GM18909 (cell line): ENCODE data around the gene WBP11.
"Not testable (repeated sequence)": the region's sequence is repeated elsewhere in the genome, so short reads cannot be mapped to it uniquely, and the experiment has no call there.

Source experiments
- ATAC-seq: cut with Tn5 transposase; IDR thresholded peaks from one replicate; pipeline ENCODE4 v1.9.1; 2021; ENCODE audit warnings: mild to moderate bottlenecking; ENCODE audit not compliant: unreplicated experiment, poor library complexity

The WBP11 gene

GRCh38 chr12:14774074-14774905 lies 29.0 kb downstream of the WBP11 start:
- ATAC-seq = peak; percentile 64

- ATAC-seq = peak; percentile 20
These were observed 29.6 kb downstream of the WBP11 start for GRCh38 chr12:14773685-14774073.

GRCh38 chr12:14772946-14773345 lies 30.3 kb downstream of the WBP11 start:
- no peak for ATAC-seq

- no peak for ATAC-seq
These were observed 31.6 kb downstream of the WBP11 start for GRCh38 chr12:14771651-14772137.

GRCh38 chr12:14770496-14771461 lies 32.5 kb downstream of the WBP11 start:
- peak; percentile 22 for ATAC-seq

GRCh38 chr12:14769969-14770495 lies 33.2 kb downstream of the WBP11 start:
- ATAC-seq = peak; percentile 40

GRCh38 chr12:14769466-14769968 lies 33.8 kb downstream of the WBP11 start:
- ATAC-seq = peak; percentile 3

GRCh38 chr12:14768823-14769405 lies 34.4 kb downstream of the WBP11 start:
- ATAC-seq = no peak

GRCh38 chr12:14767617-14768016 lies 35.7 kb downstream of the WBP11 start:
- ATAC-seq = no peak

GRCh38 chr12:14766649-14767215 lies 36.5 kb downstream of the WBP11 start:
- no peak for ATAC-seq

- ATAC-seq = not testable (repeated sequence)
These were observed 37.3 kb downstream of the WBP11 start for GRCh38 chr12:14766020-14766419.

GRCh38 chr12:14765398-14765797 lies 37.9 kb downstream of the WBP11 start:
- no peak for ATAC-seq

- ATAC-seq = not testable (repeated sequence)
These were observed 43.5 kb downstream of the WBP11 start for GRCh38 chr12:14759711-14760280.

- ATAC-seq = no peak
These were observed 46.7 kb downstream of the WBP11 start for GRCh38 chr12:14756334-14757143.

GRCh38 chr12:14751986-14752385 lies 51.3 kb downstream of the WBP11 start:
- ATAC-seq = no peak

GRCh38 chr12:14743061-14743460 lies 60.2 kb downstream of the WBP11 start:
- ATAC-seq = no peak

- no peak for ATAC-seq
These were observed 61.3 kb downstream of the WBP11 start for GRCh38 chr12:14741942-14742341.

GRCh38 chr12:14741153-14741552 lies 62.1 kb downstream of the WBP11 start:
- ATAC-seq = no peak

GRCh38 chr12:14736441-14736840 lies 66.8 kb downstream of the WBP11 start:
- not testable (repeated sequence) for ATAC-seq
